Measurements from ENCODE around the gene WDR54.
"Not testable (repeated sequence)": the region's sequence is repeated elsewhere in the genome, so short reads cannot be mapped to it uniquely, and the experiment has no call there.

Gene WDR54

GRCh38 chr2:74458132-74458937, 36.8 kb downstream of the WDR54 start, which contains the start of gene WBP1:
TSS of gene WBP1 (plus strand) at chr2:74458438. CDS start at chr2:74458603, 165 bp downstream.
- peak; percentile 96 for DNase-seq

- no peak for DNase-seq
Observed at GRCh38 chr2:74458938-74459363, 37.4 kb downstream of the WDR54 start.

- DNase-seq, result not testable (repeated sequence)
Observed at GRCh38 chr2:74459503-74460118, 38.1 kb downstream of the WDR54 start.

- not testable (repeated sequence) for DNase-seq
Observed at GRCh38 chr2:74460187-74460586, 38.7 kb downstream of the WDR54 start.

GRCh38 chr2:74461187-74462053, 39.9 kb downstream of the WDR54 start:
- DNase-seq, result no peak

- DNase-seq, result no peak
Observed at GRCh38 chr2:74462054-74462785, 40.7 kb downstream of the WDR54 start.

- no peak for DNase-seq
Observed at GRCh38 chr2:74462786-74463105, 41.2 kb downstream of the WDR54 start.

GRCh38 chr2:74464406-74464805, 42.9 kb downstream of the WDR54 start:
- no peak for DNase-seq

GRCh38 chr2:74470742-74471141, 49.2 kb downstream of the WDR54 start:
- DNase-seq, result not testable (repeated sequence)

GRCh38 chr2:74471332-74472065, 50.0 kb downstream of the WDR54 start:
- DNase-seq, result no peak

GRCh38 chr2:74472086-74472944, 50.8 kb downstream of the WDR54 start, which contains the start of gene MRPL53:
TSS of gene MRPL53 (minus strand) at chr2:74472680. CDS start at chr2:74472660, 20 bp downstream.
- peak; percentile 98 for DNase-seq

GRCh38 chr2:74472945-74473258, 51.4 kb downstream of the WDR54 start:
- no peak for DNase-seq

- DNase-seq, result no peak
Observed at GRCh38 chr2:74474481-74474880, 53.0 kb downstream of the WDR54 start.

GRCh38 chr2:74474899-74475298, 53.4 kb downstream of the WDR54 start:
- no peak for DNase-seq

Data from stimulated activated CD4-positive, alpha-beta T cell treated with anti-CD3 and anti-CD28 coated beads, Interleukin-12 subunit alpha, Interleukin-12 subunit beta, amount 100 ng/mL, for 4 hours (primary cell).